H1 (cell line): ENCODE results near the gene R3HCC1L. TPM values are rescaled to one million over a fixed set of nuclear protein-coding genes. Genes with fewer than 3 reads are reported as not detected.

Source experiments
- CTCF ChIA-PET: fragments of 300-600 bp; sonication (Branson Sonifier 250); formaldehyde crosslinking; loops from one replicate; lab custom pipeline; 2021; ENCODE audit not compliant: partially characterized antibody; lab: Charles Lee
- POLR2A ChIA-PET: fragments of 300-600 bp; sonication (Branson Sonifier 250); formaldehyde crosslinking; loops from one replicate; lab custom pipeline; 2021; ENCODE audit warnings: inconsistent platforms; ENCODE audit not compliant: partially characterized antibody; lab: Charles Lee
- DNase-seq, 2 experiments: peaks; one replicate each; pipeline versions ENCODE4 v3.0.0 to v3.0.0-alpha.2; 2010 to 2022; ENCODE audit warnings: low spot score in 2 of 2, low read depth in 1 of 2, mixed read lengths in 1 of 2
- FAIRE-seq: peaks from 2 replicates; lab custom pipeline; 2011; peaks lifted over from hg19 to GRCh38; lab: Jason Lieb, UNC
- H2AFZ ChIP-seq: 2 replicates; pipeline ENCODE4 v1.8.1; 2012; ENCODE audit warnings: low read length, inconsistent platforms
- H2AK5ac ChIP-seq: 2 replicates; pipeline ENCODE4 v1.6.1; 2013; ENCODE audit warnings: low read depth, low read length
- H2BK120ac ChIP-seq: replicated peaks from 2 replicates; pipeline ENCODE3; 2013; ENCODE audit warnings: low read depth, low read length, inconsistent platforms
- H2BK12ac ChIP-seq: 2 replicates; pipeline ENCODE4 v1.6.1; 2013; ENCODE audit warnings: low read depth, low read length
- H2BK15ac ChIP-seq: 2 replicates; pipeline ENCODE4 v1.6.1; 2013; ENCODE audit warnings: low read length
- H2BK20ac ChIP-seq: 2 replicates; pipeline ENCODE4 v1.6.1; 2013; ENCODE audit warnings: low read length
- H2BK5ac ChIP-seq: 2 replicates; pipeline ENCODE4 v1.6.1; 2013; ENCODE audit warnings: low read depth, low read length
- H3K14ac ChIP-seq: 2 replicates; pipeline ENCODE4 v1.6.1; 2013; ENCODE audit warnings: inconsistent platforms; ENCODE audit not compliant: insufficient read length
- H3K18ac ChIP-seq: 2 replicates; pipeline ENCODE4 v1.6.1; 2013; ENCODE audit warnings: low read length; ENCODE audit errors: extremely low read depth
- H3K23ac ChIP-seq: 2 replicates; pipeline ENCODE4 v1.6.1; 2013; ENCODE audit warnings: inconsistent platforms; ENCODE audit not compliant: insufficient read length
- H3K23me2 ChIP-seq: 2 replicates; pipeline ENCODE4 v1.6.1; 2013; ENCODE audit warnings: low read depth, low read length
- H3K27ac ChIP-seq: 2 replicates; pipeline ENCODE4 v1.6.1; 2011; ENCODE audit warnings: low read depth, low read length, inconsistent platforms
- H3K27me3 ChIP-seq, 4 experiments: replicated peaks in 1 of 4; 1 replicate in 1 of 4; 2 replicates in 3 of 4; pipeline versions ENCODE4 v1.6.1 to v1.8.1; 2011 to 2013; ENCODE audit warnings: low read length in 3 of 4, mild to moderate bottlenecking in 3 of 4, inconsistent platforms in 2 of 4, mixed read lengths in 2 of 4, moderate library complexity in 1 of 4; ENCODE audit not compliant: control insufficient read depth in 3 of 4, insufficient read depth in 3 of 4; ENCODE audit errors: extremely low read depth in 1 of 4
- H3K36me3 ChIP-seq, 4 experiments: 2 replicates each; pipeline versions ENCODE4 v1.6.1 to v1.8.1; 2011 to 2013; ENCODE audit warnings: mild to moderate bottlenecking in 4 of 4, low read length in 3 of 4, moderate library complexity in 2 of 4, control low read depth in 1 of 4, inconsistent platforms in 1 of 4; ENCODE audit not compliant: insufficient read depth in 4 of 4, control insufficient read depth in 2 of 4
- H3K4ac ChIP-seq: replicated peaks from 2 replicates; pipeline ENCODE3; 2013; ENCODE audit warnings: low read length, low read depth, mixed read lengths, inconsistent platforms; ENCODE audit not compliant: insufficient read length
- H3K4me1 ChIP-seq, 4 experiments: replicated peaks in 1 of 4; 1 replicate in 1 of 4; 2 replicates in 3 of 4; pipeline versions ENCODE4 v1.6.1 to v1.8.1; 2011 to 2013; ENCODE audit warnings: low read length in 3 of 4, inconsistent platforms in 2 of 4, mixed read lengths in 1 of 4; ENCODE audit not compliant: insufficient read depth in 4 of 4, control insufficient read depth in 3 of 4
- H3K4me2 ChIP-seq, 2 experiments: 2 replicates each; pipeline versions ENCODE4 v1.6.1 to v1.8.1; 2011 to 2013; ENCODE audit warnings: low read depth in 2 of 2, low read length in 2 of 2, control low read depth in 1 of 2, inconsistent platforms in 1 of 2, mild to moderate bottlenecking in 1 of 2; ENCODE audit not compliant: insufficient read depth in 1 of 2
- H3K4me3 ChIP-seq, 4 experiments: fragments of 200-600, 300-600 bp in 1 of 4; sonication (generic), shearing (Covaris generic), sonication (Bioruptor Twin) in 1 of 4; 2 replicates each; pipeline versions ENCODE4 v1.5.1 to v1.8.1; 2011 to 2016; ENCODE audit warnings: low read length in 4 of 4, low read depth in 3 of 4, control low read depth in 2 of 4, inconsistent platforms in 2 of 4, mild to moderate bottlenecking in 2 of 4, mixed read lengths in 1 of 4, moderate library complexity in 1 of 4; ENCODE audit not compliant: insufficient read depth in 2 of 4; ENCODE audit errors: extremely low read depth in 1 of 4
- H3K56ac ChIP-seq: replicated peaks from 2 replicates; pipeline ENCODE3; 2013; ENCODE audit warnings: low read depth, mild to moderate bottlenecking, mixed read lengths, low read length, inconsistent platforms; ENCODE audit not compliant: insufficient read length
- H3K79me1 ChIP-seq: 2 replicates; pipeline ENCODE4 v1.6.1; 2013; ENCODE audit warnings: low read depth, low read length, control low read depth
- H3K79me2 ChIP-seq, 2 experiments: 2 replicates each; pipeline versions ENCODE4 v1.6.1 to v1.8.1; 2012 to 2013; ENCODE audit warnings: low read length in 2 of 2, mild to moderate bottlenecking in 2 of 2, inconsistent platforms in 1 of 2; ENCODE audit not compliant: insufficient read depth in 2 of 2, control insufficient read depth in 1 of 2
- H3K9ac ChIP-seq, 4 experiments: replicated peaks in 1 of 4; 1 replicate in 1 of 4; 2 replicates in 3 of 4; pipeline versions ENCODE4 v1.6.1 to v1.8.1; 2011 to 2013; ENCODE audit warnings: low read depth in 3 of 4, low read length in 3 of 4, control low read depth in 2 of 4, mild to moderate bottlenecking in 2 of 4, moderate library complexity in 2 of 4, inconsistent platforms in 1 of 4; ENCODE audit errors: extremely low read depth in 1 of 4
- H3K9me3 ChIP-seq, 2 experiments: 2 replicates each; pipeline versions ENCODE4 v1.6.1 to v1.8.1; 2012 to 2013; ENCODE audit warnings: mild to moderate bottlenecking in 2 of 2, moderate library complexity in 2 of 2, control low read depth in 1 of 2, inconsistent platforms in 1 of 2, low read depth in 1 of 2, low read length in 1 of 2, mixed read lengths in 1 of 2; ENCODE audit not compliant: insufficient read depth in 2 of 2
- H4K20me1 ChIP-seq, 2 experiments: replicated peaks in 1 of 2; 2 replicates each; pipeline versions ENCODE3 to v1.8.1; 2011 to 2013; ENCODE audit warnings: inconsistent platforms in 2 of 2, low read length in 2 of 2, mild to moderate bottlenecking in 1 of 2; ENCODE audit not compliant: insufficient read depth in 2 of 2, control insufficient read depth in 1 of 2
- H4K5ac ChIP-seq: 2 replicates; pipeline ENCODE4 v1.6.1; 2013; ENCODE audit warnings: low read length, low read depth, mixed read lengths, inconsistent platforms; ENCODE audit not compliant: insufficient read length
- H4K8ac ChIP-seq: 2 replicates; pipeline ENCODE4 v1.8.0; 2013; ENCODE audit warnings: mild to moderate bottlenecking, moderate library complexity, low read length, inconsistent platforms; ENCODE audit not compliant: insufficient read depth; ENCODE audit errors: extremely low read depth
- H4K91ac ChIP-seq: replicated peaks from 2 replicates; pipeline ENCODE3; 2013; ENCODE audit warnings: low read length, mixed read lengths, inconsistent platforms; ENCODE audit not compliant: insufficient read length
- ATF2 ChIP-seq: IDR thresholded peaks from 2 replicates; pipeline ENCODE4 v1.6.1; 2012; ENCODE audit warnings: low read length, inconsistent platforms
- RXRA ChIP-seq: IDR thresholded peaks from 2 replicates; pipeline ENCODE4 v1.6.1; 2011; ENCODE audit warnings: low read depth, mild to moderate bottlenecking, low read length, moderate library complexity; ENCODE audit not compliant: insufficient read depth
- SP2 ChIP-seq: IDR thresholded peaks from 2 replicates; pipeline ENCODE4 v1.6.1; 2012; ENCODE audit warnings: mild to moderate bottlenecking, low read length, inconsistent platforms
- SP4 ChIP-seq: IDR thresholded peaks from 2 replicates; pipeline ENCODE4 v1.6.1; 2012; ENCODE audit warnings: low read length, inconsistent platforms
- TAF1 ChIP-seq: IDR thresholded peaks from 2 replicates; pipeline ENCODE4 v1.6.1; 2011; ENCODE audit warnings: mild to moderate bottlenecking, low read depth, low read length
- TAF7 ChIP-seq: optimal IDR thresholded peaks from 2 replicates; pipeline ENCODE3; 2011; ENCODE audit warnings: low read depth, mild to moderate bottlenecking, inconsistent platforms, low read length, moderate library complexity, borderline replicate concordance
- USF2 ChIP-seq: IDR thresholded peaks from 2 replicates; pipeline ENCODE4 v1.6.1; 2011; ENCODE audit warnings: low read length, improper control_type of control experiment
- WGBS, 2 experiments: shearing (Covaris generic) in 1 of 2; methylation state at CpG; one replicate each; pipeline versions ENCODE4 v1.1.6 to v1.1.7; 2013 to 2015; ENCODE audit warnings: low lambda C conversion rate in 2 of 2, mixed read lengths in 2 of 2, inconsistent platforms in 1 of 2, low coverage in 1 of 2, missing lambda C conversion rate in 1 of 2; ENCODE audit not compliant: insufficient replicate concordance in 2 of 2, insufficient coverage in 1 of 2, insufficient read length in 1 of 2; ENCODE audit errors: extremely low coverage in 1 of 2, missing lambda C conversion rate in 1 of 2; 5-methylcytosine and 5-hydroxymethylcytosine counted together
- polyA plus RNA-seq, 7 experiments: library from polyadenylated mRNA; depleted of rRNA in 3 of 7; stranded (reverse) in 5 of 7; unstranded in 2 of 7; fragments of >200 nt in 5 of 7; fragments of 200-250 nt in 2 of 7; gene quantifications; 1 replicate in 5 of 7; 2 replicates in 1 of 7; 4 replicates in 1 of 7; pipeline versions ENCODE4 v1.2.1 to v1.2.3, GENCODE V29; 2011 to 2013; ENCODE audit warnings: missing spikeins in 2 of 7, mixed read lengths in 2 of 7
- total RNA-seq: library from RNA; stranded (reverse); fragmentation: NEBNext Ultra II Directional; extraction: Animal tissue kit (Norgen Biotek cat#: 25700); gene quantifications from 2 replicates; pipeline ENCODE4 v1.2.1, GENCODE V29; 2021
- TF ChIP-seq, protein P1 (sequence below), 3 experiments: IDR thresholded peaks; 1 replicate in 2 of 3; 2 replicates in 1 of 3; pipeline versions ENCODE4 v1.5.1 to v1.6.1; 2011; ENCODE audit warnings: low read length in 3 of 3, mild to moderate bottlenecking in 3 of 3, inconsistent platforms in 2 of 3, low read depth in 1 of 3, moderate library complexity in 1 of 3; ENCODE audit not compliant: insufficient read depth in 1 of 3; ENCODE audit errors: control extremely low read depth in 1 of 3

The R3HCC1L gene
- total and polyA plus RNA-seq, 2 of the 8 experiments (the other 6 are each of a cell fraction or from before 2014, with no cell fraction given) = 6.9 to 13.9 TPM

DNA sequence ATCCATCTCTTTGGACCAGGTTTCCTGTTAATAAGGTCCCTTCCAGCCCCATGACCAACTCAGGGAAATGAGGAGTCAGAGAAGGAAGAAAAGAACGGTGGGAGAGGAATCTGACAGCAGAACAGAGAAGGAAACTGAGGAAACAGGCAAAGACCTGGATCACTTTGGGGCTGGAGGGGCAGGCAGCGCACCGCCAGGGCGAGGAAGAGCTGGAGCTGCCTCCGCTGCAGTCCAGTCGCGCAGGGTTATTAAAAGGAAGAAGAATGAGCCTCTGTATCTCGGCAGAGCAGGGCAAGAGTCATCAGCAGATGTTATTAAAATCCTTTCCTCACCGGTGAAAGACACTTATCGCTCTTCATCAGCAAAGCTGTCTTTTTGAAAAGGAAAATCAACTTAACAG, 37.7 kb upstream of the R3HCC1L start:
- Histone ChIP-seq H3K18ac (no peak overlapping the region), H3K79me2 (no peaks in the 10 kb centered on the region), H4K91ac (no peak overlapping the region), H4K20me1 (no peaks in the 10 kb centered on the region), H4K5ac (no peak overlapping the region), H3K79me1 (no peaks in the 10 kb centered on the region), H2BK15ac (no peak overlapping the region), H2AK5ac (no peak overlapping the region), H3K4me1 (peaks cover 0 to 2% (median 1%) of the 10 kb centered on the region in 4 experiments; a peak in 1 of 7 replicates), H2BK120ac (no peak overlapping the region), H2BK12ac (no peak overlapping the region), H2BK5ac (no peak overlapping the region), H3K23ac (no peak overlapping the region), H3K56ac (no peak overlapping the region), H3K36me3 (no peaks in the 10 kb centered on the region), H3K14ac (no peak overlapping the region), H3K27me3 (no peaks in the 10 kb centered on the region), H3K4me3 (no peak overlapping the region), H2BK20ac (no peak overlapping the region), H3K23me2 (no peaks in the 10 kb centered on the region), H3K27ac (no peak overlapping the region), H3K4me2 (no peak overlapping the region), H4K8ac (no peak overlapping the region), H2AFZ (no peak overlapping the region), H3K4ac (no peak overlapping the region), H3K9ac (no peak overlapping the region), H3K9me3 (no peaks in the 10 kb centered on the region; a peak in 1 of 4 replicates)
- 87% methylated on average over 10 of the region's 10 CpGs; no CpG with 5 or more reads in 1 of the 2 experiments for WGBS, 2 experiments
- POLR2A ChIA-PET = no interaction called here
- TF ChIP-seq SP2 = no peak
- TF ChIP-seq ATF2 = no peak
- TF ChIP-seq, protein P1, sequence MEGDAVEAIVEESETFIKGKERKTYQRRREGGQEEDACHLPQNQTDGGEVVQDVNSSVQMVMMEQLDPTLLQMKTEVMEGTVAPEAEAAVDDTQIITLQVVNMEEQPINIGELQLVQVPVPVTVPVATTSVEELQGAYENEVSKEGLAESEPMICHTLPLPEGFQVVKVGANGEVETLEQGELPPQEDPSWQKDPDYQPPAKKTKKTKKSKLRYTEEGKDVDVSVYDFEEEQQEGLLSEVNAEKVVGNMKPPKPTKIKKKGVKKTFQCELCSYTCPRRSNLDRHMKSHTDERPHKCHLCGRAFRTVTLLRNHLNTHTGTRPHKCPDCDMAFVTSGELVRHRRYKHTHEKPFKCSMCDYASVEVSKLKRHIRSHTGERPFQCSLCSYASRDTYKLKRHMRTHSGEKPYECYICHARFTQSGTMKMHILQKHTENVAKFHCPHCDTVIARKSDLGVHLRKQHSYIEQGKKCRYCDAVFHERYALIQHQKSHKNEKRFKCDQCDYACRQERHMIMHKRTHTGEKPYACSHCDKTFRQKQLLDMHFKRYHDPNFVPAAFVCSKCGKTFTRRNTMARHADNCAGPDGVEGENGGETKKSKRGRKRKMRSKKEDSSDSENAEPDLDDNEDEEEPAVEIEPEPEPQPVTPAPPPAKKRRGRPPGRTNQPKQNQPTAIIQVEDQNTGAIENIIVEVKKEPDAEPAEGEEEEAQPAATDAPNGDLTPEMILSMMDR (IDR thresholded peaks at IDR 0.05; ENCODE audit: control extremely low read depth in 1 of 3, insufficient read depth in 1 of 3, low read depth in 1 of 3, low read length in 3 of 3) = no peak
- no peak for TF ChIP-seq TAF7
- TF ChIP-seq RXRA = no peak
- no peak for TF ChIP-seq SP4
- TF ChIP-seq TAF1 = no peak
- no peak for TF ChIP-seq USF2
- FAIRE-seq = no peak
- CTCF ChIA-PET = interaction anchor here (2.0 to 2.1 kb wide), 2 partner anchors 11 to 68 kb away, joined by 5 to 7 read pairs; no protein-coding TSS in a partner anchor
- DNase-seq = no peak
